Measurements from ENCODE around the gene BTC.
"Not testable (repeated sequence)": the region's sequence is repeated elsewhere in the genome, so short reads cannot be mapped to it uniquely, and the experiment has no call there.

The BTC gene

GRCh38 chr4:74794382-74795010 is at the start of gene BTC:
Gene BTC, minus strand, starts transcription at chr4:74794523. Its CDS starts 198 bp downstream, at chr4:74794325.
- DNase-seq (ENCODE audit: low read depth in 2 of 2): no peak

GRCh38 chr4:74840936-74841509 is 46.7 kb upstream of the BTC start:
- DNase-seq (ENCODE audit: low read depth in 2 of 2): no peak

GRCh38 chr4:74838746-74839370 is 44.5 kb upstream of the BTC start:
- no peak for DNase-seq (ENCODE audit: low read depth in 2 of 2)

- DNase-seq (ENCODE audit: low read depth in 2 of 2): no peak
Observed at GRCh38 chr4:74830928-74831327, 36.6 kb upstream of the BTC start.

GRCh38 chr4:74823194-74823593 is 28.9 kb upstream of the BTC start:
- no peak for DNase-seq (ENCODE audit: low read depth in 2 of 2)

- DNase-seq (ENCODE audit: low read depth in 2 of 2): no peak
Observed at GRCh38 chr4:74822603-74823002, 28.3 kb upstream of the BTC start.

GRCh38 chr4:74821541-74821940 is 27.2 kb upstream of the BTC start:
- no peak for DNase-seq (ENCODE audit: low read depth in 2 of 2)

- no peak for DNase-seq (ENCODE audit: low read depth in 2 of 2)
Observed at GRCh38 chr4:74814052-74814451, 19.7 kb upstream of the BTC start.

GRCh38 chr4:74812056-74812455 is 17.7 kb upstream of the BTC start:
- not testable (repeated sequence) for DNase-seq (ENCODE audit: low read depth in 2 of 2)

GRCh38 chr4:74805601-74806000 is 11.3 kb upstream of the BTC start:
- no peak for DNase-seq (ENCODE audit: low read depth in 2 of 2)

- no peak for DNase-seq (ENCODE audit: low read depth in 2 of 2)
Observed at GRCh38 chr4:74800310-74800709, 6.0 kb upstream of the BTC start.

- DNase-seq (ENCODE audit: low read depth in 2 of 2): no peak
Observed at GRCh38 chr4:74796631-74797030, 2.3 kb upstream of the BTC start.

GRCh38 chr4:74793757-74794381 is 454 bp downstream of the BTC start:
- DNase-seq (ENCODE audit: low read depth in 2 of 2): no peak

GRCh38 chr4:74790652-74791051 is 3.7 kb downstream of the BTC start:
- DNase-seq (ENCODE audit: low read depth in 2 of 2): no peak

- DNase-seq (ENCODE audit: low read depth in 2 of 2): no peak
Observed at GRCh38 chr4:74789518-74789917, 4.8 kb downstream of the BTC start.

- no peak for DNase-seq (ENCODE audit: low read depth in 2 of 2)
Observed at GRCh38 chr4:74777531-74777930, 16.8 kb downstream of the BTC start.

GRCh38 chr4:74772783-74773182 is 21.5 kb downstream of the BTC start:
- DNase-seq (ENCODE audit: low read depth in 2 of 2): no peak

GRCh38 chr4:74772106-74772505 is 22.2 kb downstream of the BTC start:
- DNase-seq (ENCODE audit: low read depth in 2 of 2): no peak

GRCh38 chr4:74770226-74770910 is 24.0 kb downstream of the BTC start:
- no peak for DNase-seq (ENCODE audit: low read depth in 2 of 2)

GRCh38 chr4:74768857-74769525 is 25.3 kb downstream of the BTC start:
- DNase-seq (ENCODE audit: low read depth in 2 of 2): no peak

- DNase-seq (ENCODE audit: low read depth in 2 of 2): no peak
Observed at GRCh38 chr4:74764119-74764518, 30.2 kb downstream of the BTC start.

Measured in stimulated activated CD8-positive, alpha-beta memory T cell treated with anti-CD3 and anti-CD28 coated beads, Interleukin-7, amount 100 ng/mL, for 4 hours (primary cell).